Activated effector memory CD4-positive, alpha-beta T cell treated with anti-CD3 and anti-CD28 coated beads, Interleukin-2, amount 50 U/mL, for 16 hours (primary cell): ENCODE results near the gene AKR1E2.
"Not testable (repeated sequence)": the region's sequence is repeated elsewhere in the genome, so short reads cannot be mapped to it uniquely, and the experiment has no call there.

ENCODE experiments used
- DNase-seq: peaks from one replicate; pipeline ENCODE4 v3.0.0-alpha.2; 2020

Gene AKR1E2

DNA sequence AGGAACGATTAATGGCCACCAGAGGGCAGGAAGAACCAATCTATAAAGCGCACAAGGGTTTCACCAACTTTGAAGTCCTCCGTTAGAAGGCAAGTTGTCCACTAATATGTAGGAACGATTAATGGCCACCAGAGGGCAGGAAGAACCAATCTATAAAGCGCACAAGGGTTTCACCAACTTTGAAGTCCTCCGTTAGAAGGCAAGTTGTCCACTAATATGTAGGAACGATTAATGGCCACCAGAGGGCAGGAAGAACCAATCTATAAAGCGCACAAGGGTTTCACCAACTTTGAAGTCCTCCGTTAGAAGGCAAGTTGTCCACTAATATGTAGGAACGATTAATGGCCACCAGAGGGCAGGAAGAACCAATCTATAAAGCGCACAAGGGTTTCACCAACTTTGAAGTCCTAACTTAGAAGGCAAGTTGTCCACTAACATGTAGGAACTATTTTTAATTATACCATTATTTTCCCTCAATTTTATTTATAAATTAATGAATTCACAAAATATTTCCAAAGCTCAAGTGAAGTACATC lies 10.3 kb upstream of the AKR1E2 start:
- DNase-seq: not testable (repeated sequence)

DNA sequence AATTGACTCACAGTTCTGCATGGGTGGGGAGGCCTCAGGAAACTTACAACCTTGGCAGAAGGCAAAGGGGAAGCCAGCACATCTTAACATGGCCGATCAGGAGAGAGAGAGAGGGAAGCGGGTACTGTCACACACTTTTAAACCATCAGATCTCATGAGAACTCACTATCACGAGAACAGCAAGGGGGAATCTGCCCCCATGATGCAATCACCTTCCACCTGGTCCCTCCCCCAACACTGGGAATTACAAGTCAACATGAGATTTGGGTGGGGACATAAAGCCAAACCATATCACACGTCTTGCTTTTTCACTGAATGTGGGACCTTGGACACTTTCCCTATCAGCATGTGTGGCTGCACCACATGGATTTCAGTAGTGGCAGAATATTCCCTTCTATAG lies 9.0 kb upstream of the AKR1E2 start:
- no peak for DNase-seq

DNA sequence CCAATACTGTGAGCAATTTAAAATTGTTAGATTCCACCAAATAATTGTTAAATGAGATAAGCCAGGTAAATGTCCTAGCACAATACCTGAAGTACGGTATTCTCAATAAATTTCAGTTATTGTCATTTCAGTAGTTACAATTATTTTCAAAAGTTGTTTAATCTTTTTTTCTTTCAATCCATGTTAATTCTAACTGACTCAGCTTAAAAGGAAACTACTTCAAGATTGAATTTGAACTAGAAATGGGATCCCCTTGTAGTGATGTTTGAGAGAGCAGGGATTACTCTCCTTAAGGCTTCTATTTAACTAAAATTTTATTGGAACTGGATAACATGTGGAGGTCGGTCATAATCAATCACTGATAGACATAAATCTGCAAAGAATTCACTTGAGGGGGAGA lies 6.9 kb upstream of the AKR1E2 start:
- no peak for DNase-seq

GRCh38 chr10:4819707-4820106 lies 6.3 kb upstream of the AKR1E2 start:
- DNase-seq: no peak

GRCh38 chr10:4820804-4821401 lies 5.1 kb upstream of the AKR1E2 start:
- DNase-seq: no peak

GRCh38 chr10:4822208-4822607 lies 3.8 kb upstream of the AKR1E2 start:
- DNase-seq: no peak

GRCh38 chr10:4824791-4825310 lies 1.2 kb upstream of the AKR1E2 start:
- DNase-seq: no peak

- no peak for DNase-seq
Observed at GRCh38 chr10:4825456-4825867, 545 bp upstream of the AKR1E2 start.

DNA sequence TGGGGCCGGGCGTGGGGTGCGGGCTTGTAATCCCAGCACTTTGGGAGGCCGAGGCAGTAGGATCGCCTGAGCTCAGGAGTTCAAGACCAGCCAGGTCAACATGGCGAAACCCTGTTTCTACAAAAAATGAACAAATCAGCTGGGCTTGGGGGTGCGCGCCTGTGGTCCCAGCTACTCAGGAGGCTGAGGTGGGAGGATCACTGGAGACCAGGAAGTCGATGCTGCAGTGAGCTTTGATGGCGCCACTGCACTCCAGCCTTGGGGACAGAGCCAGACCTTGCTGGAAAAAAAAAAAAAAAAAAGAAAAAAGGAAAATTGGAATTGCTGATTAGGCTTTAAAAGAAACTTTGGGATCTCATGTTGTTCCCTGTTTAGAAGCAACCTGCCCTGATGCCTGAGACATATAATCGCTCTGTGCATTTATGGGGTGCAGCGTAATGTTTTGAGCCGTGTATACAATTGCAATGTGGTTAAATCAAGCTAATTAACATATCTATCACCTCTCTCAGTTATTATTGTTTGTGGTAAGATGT lies 851 bp downstream of the AKR1E2 start:
- no peak for DNase-seq

GRCh38 chr10:4828005-4828404 lies 2.0 kb downstream of the AKR1E2 start:
- no peak for DNase-seq

- DNase-seq: no peak
Observed at GRCh38 chr10:4830551-4830950, 4.5 kb downstream of the AKR1E2 start.

GRCh38 chr10:4831091-4831490 lies 5.1 kb downstream of the AKR1E2 start:
- no peak for DNase-seq

DNA sequence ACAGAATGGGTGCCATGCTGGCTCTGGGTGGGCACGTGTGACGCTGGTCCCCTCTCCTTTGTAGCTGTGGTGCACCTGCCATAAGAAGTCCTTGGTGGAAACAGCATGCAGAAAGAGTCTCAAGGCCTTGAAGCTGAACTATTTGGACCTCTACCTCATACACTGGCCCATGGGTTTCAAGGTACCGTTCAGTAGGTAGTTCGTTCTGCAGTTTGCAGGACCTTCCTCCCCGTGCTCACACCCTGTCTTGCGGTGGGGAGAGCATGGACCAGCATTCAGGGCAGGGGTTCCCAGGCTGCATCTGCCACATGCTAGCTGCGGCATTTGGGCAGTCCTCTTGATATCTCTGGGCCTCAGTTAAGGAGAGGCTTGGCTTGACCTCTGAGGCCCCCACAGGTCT lies 7.3 kb downstream of the AKR1E2 start:
- no peak for DNase-seq

DNA sequence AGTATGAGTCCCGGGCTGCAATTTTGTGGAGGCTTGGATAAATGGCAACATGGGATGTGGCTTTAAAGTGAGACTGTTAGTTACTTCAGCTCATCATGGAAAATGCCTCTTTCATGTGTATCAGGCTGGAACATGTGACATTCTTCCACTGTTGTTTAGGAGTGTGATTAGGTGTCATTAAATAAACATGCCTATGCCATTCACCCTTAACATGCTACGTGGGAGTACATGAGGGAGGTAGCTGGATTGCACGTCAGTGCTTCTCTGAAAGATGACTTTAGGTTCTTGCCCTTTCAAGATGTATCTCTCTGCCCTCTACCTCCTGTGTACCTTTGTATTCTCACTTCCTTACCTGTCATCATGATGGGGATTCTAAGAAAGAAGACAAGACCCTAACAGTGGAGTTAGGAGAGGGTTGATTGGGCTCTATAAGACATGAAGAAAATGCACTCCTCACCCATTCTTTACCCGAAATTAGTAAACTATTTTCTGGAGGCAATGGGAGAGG lies 8.9 kb downstream of the AKR1E2 start:
- DNase-seq: no peak

DNA sequence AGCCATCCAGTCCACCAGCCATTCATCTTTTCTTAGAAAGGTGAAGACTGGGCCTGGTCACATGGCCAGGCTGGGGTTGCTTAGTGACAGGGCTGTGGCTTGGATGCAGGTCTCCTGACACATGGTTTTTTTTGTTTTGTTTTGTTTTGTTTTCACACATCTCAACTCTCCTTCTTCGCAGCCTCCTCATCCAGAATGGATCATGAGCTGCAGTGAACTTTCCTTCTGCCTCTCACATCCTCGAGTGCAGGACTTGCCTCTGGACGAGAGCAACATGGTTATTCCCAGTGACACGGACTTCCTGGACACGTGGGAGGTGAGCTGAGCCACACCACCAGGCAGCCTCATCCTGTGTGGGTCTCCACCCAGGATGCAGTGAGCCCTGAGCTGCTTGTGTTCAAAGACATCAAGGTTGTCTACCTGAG lies 9.5 kb downstream of the AKR1E2 start:
- no peak for DNase-seq

DNA sequence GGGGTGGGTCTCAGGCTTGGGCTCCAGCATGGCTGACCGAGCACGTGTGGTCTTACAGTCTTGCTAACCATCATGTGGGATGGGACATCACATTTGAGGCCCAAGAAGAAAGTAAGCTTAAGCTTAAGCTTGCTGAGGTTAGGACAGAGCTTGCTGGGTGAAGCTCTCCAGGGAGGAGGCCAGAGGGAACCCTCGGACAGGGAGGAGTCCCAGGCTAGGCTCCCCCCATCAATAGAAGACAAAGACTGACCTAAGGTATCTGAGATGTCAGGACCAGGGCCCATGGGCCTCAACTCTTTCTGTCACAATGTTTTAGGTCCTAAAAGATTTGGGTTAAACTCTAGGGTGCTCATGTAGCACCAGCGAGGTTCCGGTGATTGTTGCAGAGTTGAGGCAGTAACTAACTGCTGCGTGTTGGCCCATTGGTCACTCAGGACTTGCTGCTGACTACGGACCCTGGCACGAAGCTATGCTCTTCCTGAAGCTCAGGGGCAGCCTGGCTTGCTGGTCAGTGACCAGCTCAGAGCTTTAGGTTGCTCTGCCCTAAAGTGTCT lies 10.5 kb downstream of the AKR1E2 start:
- no peak for DNase-seq

DNA sequence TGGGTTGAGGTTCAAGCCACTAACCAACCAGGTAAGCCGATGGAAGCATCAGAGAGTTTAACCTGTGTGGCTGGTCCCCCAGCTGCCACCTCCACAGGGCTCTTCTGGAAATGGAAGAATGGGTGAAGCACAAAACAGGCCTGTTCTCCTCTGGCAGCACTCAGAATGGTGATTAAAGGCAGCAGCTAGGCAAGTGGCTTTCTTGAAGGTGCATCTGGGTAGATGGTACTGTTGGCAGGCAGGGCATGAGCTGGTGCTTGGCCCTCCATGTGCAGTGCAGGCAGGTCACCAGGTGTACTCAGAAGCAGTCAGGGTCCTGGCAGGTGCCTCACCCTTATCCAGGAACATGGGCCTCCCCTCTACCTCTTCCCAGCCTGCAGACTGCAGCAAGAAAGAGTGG lies 11.5 kb downstream of the AKR1E2 start:
- no peak for DNase-seq

- DNase-seq: no peak
Observed at GRCh38 chr10:4838743-4839142, 12.7 kb downstream of the AKR1E2 start.

DNA sequence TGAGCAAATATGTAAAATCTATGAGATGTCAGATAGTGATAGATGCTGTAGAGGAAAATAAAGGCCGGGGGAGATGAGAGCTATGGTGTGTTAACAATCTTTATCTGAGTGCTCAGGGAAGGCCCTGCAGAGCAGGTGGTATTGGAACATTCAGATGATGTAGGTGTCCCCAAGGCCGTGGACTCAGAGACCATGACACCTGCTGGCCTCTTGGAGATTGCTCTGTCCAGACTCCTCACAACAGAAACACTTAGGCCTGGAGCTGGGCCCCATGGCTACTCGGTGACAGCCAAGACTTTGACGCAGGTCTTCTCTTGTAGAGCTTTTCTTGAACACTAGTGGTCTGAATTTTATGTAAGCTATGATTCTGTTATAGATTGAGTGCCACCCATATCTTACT lies 13.3 kb downstream of the AKR1E2 start:
- DNase-seq: no peak

DNA sequence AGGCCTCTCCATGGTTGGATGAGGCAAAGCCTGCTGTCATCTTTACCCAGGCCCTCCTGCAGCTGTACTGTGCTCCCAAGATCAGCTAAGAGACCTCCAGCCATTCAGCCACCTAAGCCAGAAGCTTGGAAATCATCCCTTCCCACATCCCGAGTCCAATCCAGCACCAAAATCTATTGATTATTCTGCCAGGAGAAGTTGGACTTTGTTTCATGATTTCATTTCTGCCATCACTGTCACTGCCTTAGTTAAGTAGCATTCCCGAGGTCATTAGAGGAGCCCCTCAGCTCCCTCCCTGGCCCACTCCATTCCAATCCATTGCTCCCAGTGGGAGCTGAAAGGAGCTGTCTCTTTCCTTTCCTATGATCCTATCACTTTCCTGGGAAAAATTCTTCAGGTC lies 14.1 kb downstream of the AKR1E2 start:
- DNase-seq: no peak

DNA sequence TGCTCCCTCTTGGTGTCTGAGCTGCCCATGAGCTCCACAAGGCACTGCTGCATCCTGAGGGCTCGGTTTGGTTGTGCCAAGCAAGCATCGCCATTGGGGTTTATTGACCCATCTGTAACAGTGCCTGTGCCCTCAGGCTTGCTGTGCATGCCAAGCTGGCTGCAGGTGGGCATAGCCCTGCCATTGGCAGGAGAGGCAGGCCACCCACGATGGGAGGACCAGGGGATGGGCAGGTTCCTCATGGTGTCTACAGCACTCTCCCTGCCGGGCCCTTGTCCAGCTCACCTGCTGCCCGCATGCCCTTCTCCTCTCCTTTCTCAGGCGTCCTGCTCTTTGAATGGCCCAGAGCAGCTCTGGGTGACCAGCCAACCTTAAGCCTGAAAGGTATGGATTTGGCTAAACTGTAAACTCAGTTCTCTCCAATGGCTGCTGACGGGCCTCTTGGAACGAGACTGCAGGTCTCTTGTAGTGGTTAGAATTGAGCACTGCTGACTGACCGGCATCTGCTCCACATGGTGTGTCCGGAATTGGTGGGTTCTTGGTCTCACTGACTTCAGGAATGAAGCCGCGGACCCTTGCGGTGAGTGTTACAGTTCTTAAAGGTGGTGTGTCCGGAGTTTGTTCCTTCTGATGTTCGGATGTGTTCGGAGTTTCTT lies 17.6 kb downstream of the AKR1E2 start:
- DNase-seq: no peak

DNA sequence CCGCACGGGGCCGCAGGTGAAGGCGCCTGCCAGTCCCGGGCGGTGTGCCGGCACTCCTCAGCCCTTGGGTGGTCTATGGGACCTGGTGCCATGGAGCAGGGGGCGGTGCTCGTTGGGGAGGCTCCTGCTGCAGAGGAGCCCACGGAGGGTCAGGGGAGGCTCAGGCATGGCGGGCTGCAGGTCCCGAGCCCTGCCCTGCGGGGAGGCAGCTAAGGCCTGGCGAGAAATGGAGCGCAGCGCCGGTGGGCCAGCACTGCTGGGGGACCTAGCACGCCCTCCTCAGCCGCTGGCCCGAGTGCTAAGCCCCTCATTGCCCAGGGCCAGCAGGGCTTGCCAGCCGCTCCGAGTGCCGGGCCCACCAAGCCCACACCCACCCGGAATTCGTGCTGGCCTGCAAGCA lies 18.9 kb downstream of the AKR1E2 start:
- no peak for DNase-seq

DNA sequence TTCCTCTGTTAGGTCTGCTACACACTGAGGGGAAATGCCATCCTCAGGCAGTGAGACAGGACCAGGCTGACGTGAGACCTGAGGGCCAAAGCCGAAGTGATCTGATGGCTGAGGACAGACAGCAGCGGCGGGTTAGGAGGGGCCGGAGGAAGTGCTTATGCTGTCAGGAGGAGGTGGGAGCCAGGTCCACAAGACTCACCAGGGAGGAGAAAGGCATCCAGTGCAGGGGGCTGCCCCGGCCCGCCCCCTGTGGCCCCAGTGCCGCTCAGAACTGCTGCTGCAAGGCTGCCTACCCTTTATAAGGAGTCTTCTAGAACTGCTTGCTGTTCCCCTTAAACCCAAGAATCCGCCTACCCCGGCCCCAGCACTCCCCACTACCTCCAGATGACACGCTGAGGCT lies 19.8 kb downstream of the AKR1E2 start:
- no peak for DNase-seq

DNA sequence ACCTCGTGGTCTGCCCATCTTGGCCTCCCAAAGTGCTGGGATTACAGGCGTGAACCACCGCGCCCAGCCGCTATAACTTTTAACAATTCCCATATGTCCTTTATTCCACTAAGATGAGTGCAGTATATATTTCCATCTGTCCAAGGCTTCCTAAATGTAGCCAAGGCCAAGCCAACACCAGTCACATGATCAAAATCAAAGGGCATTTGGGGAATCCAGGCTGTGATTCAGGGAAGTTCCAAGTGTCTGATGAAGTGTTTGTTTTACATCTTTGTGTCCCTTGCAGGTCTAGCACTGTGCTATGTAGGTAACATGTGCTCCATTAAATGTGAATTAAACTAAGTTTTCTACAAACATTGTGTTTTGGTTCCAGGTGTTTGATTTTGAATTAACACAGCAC lies 20.8 kb downstream of the AKR1E2 start:
- DNase-seq: no peak
